K562 (cell line): ENCODE measurements around the gene TUBA1A. TPM values are rescaled to one million over a fixed set of nuclear protein-coding genes. Genes with fewer than 3 reads are reported as not detected.

Experiments
- CBFA2T2 ChIP-seq: fragments of 450-650 bp; conservative IDR thresholded peaks from 2 replicates; pipeline ENCODE4 v1.6.1; 2017; ENCODE audit warnings: mild to moderate bottlenecking
- E2F8 ChIP-seq: fragments of 450-650 bp; IDR thresholded peaks from 2 replicates; pipeline ENCODE4 v1.7.1; 2018; ENCODE audit warnings: mild to moderate bottlenecking, low read depth; ENCODE audit not compliant: partially characterized antibody
- GABPB1 ChIP-seq: sonication (generic); formaldehyde crosslinking; IDR thresholded peaks from 2 replicates; pipeline ENCODE4 v1.8.0; 2022; ENCODE audit warnings: mild to moderate bottlenecking, missing genetic modification reagents
- GATAD2B ChIP-seq: fragments of 450-650 bp; IDR thresholded peaks from 2 replicates; pipeline ENCODE4 v1.6.1; 2017; ENCODE audit warnings: mild to moderate bottlenecking, borderline replicate concordance
- HOXB6 ChIP-seq: fragments of 250-450 bp; sonication (Bioruptor Pico); IDR thresholded peaks from 2 replicates; pipeline ENCODE4 v1.5.1; 2022; ENCODE audit warnings: mild to moderate bottlenecking, borderline replicate concordance
- ILK ChIP-seq: fragments of 450-650 bp; IDR thresholded peaks from 2 replicates; pipeline ENCODE4 v1.6.1; 2016; ENCODE audit warnings: missing genetic modification characterization, low read depth, mild to moderate bottlenecking, missing compliant biosample characterization, moderate library complexity, borderline replicate concordance
- JUN ChIP-seq, 2 experiments: sonication (generic) in 1 of 2; formaldehyde crosslinking in 1 of 2; IDR thresholded peaks; 2 replicates each; pipeline versions ENCODE4 v1.6.1 to v1.8.0; 2012 to 2022; ENCODE audit warnings: borderline replicate concordance in 2 of 2, mild to moderate bottlenecking in 2 of 2, improper control_type of control experiment in 1 of 2, low read depth in 1 of 2, low read length in 1 of 2, missing genetic modification reagents in 1 of 2
- KLF13 ChIP-seq: fragments of 450-650 bp; IDR thresholded peaks from 2 replicates; pipeline ENCODE4 v1.6.1; 2016; ENCODE audit warnings: missing genetic modification characterization, low read depth, mild to moderate bottlenecking, missing compliant biosample characterization, moderate library complexity, borderline replicate concordance
- MTA3 ChIP-seq: fragments of 450-650 bp; formaldehyde crosslinking; IDR thresholded peaks from 2 replicates; pipeline ENCODE4 v1.6.1; 2017; ENCODE audit warnings: mild to moderate bottlenecking, borderline replicate concordance
- NFXL1 ChIP-seq: fragments of 450-650 bp; formaldehyde crosslinking; IDR thresholded peaks from 2 replicates; pipeline ENCODE4 v1.4.0; 2021; ENCODE audit warnings: mild to moderate bottlenecking
- NFYB ChIP-seq: IDR thresholded peaks from 2 replicates; pipeline ENCODE4 v1.6.1; 2011; ENCODE audit warnings: mild to moderate bottlenecking, moderate library complexity; ENCODE audit not compliant: insufficient read length; ENCODE audit errors: extremely low read depth
- NR1H2 ChIP-seq: sonication (generic); formaldehyde crosslinking; IDR thresholded peaks from 2 replicates; pipeline ENCODE4 v1.4.0; 2020; ENCODE audit warnings: mild to moderate bottlenecking, missing genetic modification reagents
- PYGO2 ChIP-seq: fragments of 450-650 bp; IDR thresholded peaks from 2 replicates; pipeline ENCODE4 v1.6.1; 2016; ENCODE audit warnings: mild to moderate bottlenecking, missing genetic modification characterization, moderate library complexity, missing compliant biosample characterization
- SIX5 ChIP-seq, 2 experiments: IDR thresholded peaks; 2 replicates each; pipeline ENCODE4 v1.6.1; 2011; ENCODE audit warnings: low read length in 2 of 2, borderline replicate concordance in 1 of 2, low read depth in 1 of 2, mild to moderate bottlenecking in 1 of 2, moderate library complexity in 1 of 2; ENCODE audit not compliant: insufficient read depth in 1 of 2
- SRF ChIP-seq, 2 experiments: fragments of 250-450, 450-650 bp in 1 of 2; sonication (Bioruptor Pico) in 1 of 2; sonication (generic) in 1 of 2; formaldehyde crosslinking; IDR thresholded peaks; 2 replicates each; pipeline versions ENCODE4 v1.5.0 to v1.5.1; 2020 to 2022; ENCODE audit warnings: mild to moderate bottlenecking in 1 of 2, missing genetic modification reagents in 1 of 2
- TAF1 ChIP-seq: IDR thresholded peaks from 2 replicates; pipeline ENCODE4 v1.6.1; 2011; ENCODE audit warnings: mild to moderate bottlenecking, low read length, moderate library complexity; ENCODE audit not compliant: insufficient read depth, control insufficient read depth, severe bottlenecking; ENCODE audit errors: extremely low read depth
- ZBTB5 ChIP-seq: fragments of 450-650 bp; IDR thresholded peaks from 2 replicates; pipeline ENCODE4 v1.6.1; 2017; ENCODE audit warnings: antibody characterized with exemption
- ZNF121 ChIP-seq: sonication (generic); formaldehyde crosslinking; conservative IDR thresholded peaks from 2 replicates; pipeline ENCODE4 v1.8.0; 2022; ENCODE audit warnings: missing genetic modification reagents
- ZNF143 ChIP-seq: sonication (generic); formaldehyde crosslinking; IDR thresholded peaks from 2 replicates; pipeline ENCODE4 v1.9.0; 2022; ENCODE audit warnings: mild to moderate bottlenecking, missing genetic modification reagents
- ZNF785 ChIP-seq: fragments of 250-450 bp; sonication (Bioruptor Pico); IDR thresholded peaks from 2 replicates; pipeline ENCODE4 v1.4.0; 2020; ENCODE audit warnings: mild to moderate bottlenecking
- ZZZ3 ChIP-seq: fragments of 450-650 bp; IDR thresholded peaks from 2 replicates; pipeline ENCODE4 v1.6.1; 2016; ENCODE audit warnings: antibody characterized with exemption, mild to moderate bottlenecking, moderate library complexity
- polyA plus RNA-seq, 8 experiments: library from polyadenylated mRNA; depleted of rRNA in 4 of 8; stranded (reverse) in 5 of 8; unstranded in 3 of 8; fragments of >200 nt; fragmentation: Nextera tagmentation in 2 of 8; fragmentation: Illumina TruSeq in 1 of 8; extraction: Ambion mirVana in 2 of 8; extraction: Trizol in 1 of 8; gene quantifications; 2 replicates each; pipeline versions ENCODE4 v1.2.1 to v1.2.3, GENCODE V29; 2011 to 2014; ENCODE audit warnings: inconsistent platforms in 1 of 8, missing spikeins in 1 of 8
- total RNA-seq, 7 experiments: library from RNA; depleted of rRNA in 6 of 7; stranded (reverse); fragments of >200 nt in 6 of 7; fragmentation: Illumina TruSeq in 2 of 7; extraction: Trizol in 2 of 7; gene quantifications; 2 replicates each; pipeline versions ENCODE4 v1.2.1 to v1.2.3, GENCODE V29; 2011 to 2021; ENCODE audit warnings: low replicate concordance in 1 of 7

TUBA1A gene
- total and polyA plus RNA-seq, 9 of the 15 experiments (the other 6 are each of a cell fraction or from before 2014, with no cell fraction given) = 7.4 to 45.1 (median 11.9) TPM

- peak; percentile 49 for TF ChIP-seq TAF1
- no peak for TF ChIP-seq KLF13 (tag)
- TF ChIP-seq ZNF143 (CRISPR knock-in tag) = no peak
- TF ChIP-seq HOXB6 (CRISPR knock-in tag) = no peak
- TF ChIP-seq ZNF121 (CRISPR knock-in tag) = no peak
- no peak for TF ChIP-seq ZZZ3
- TF ChIP-seq SRF (CRISPR knock-in tag; IDR thresholded peaks at IDR 0.05) = no peak; a peak in 1 of 4 replicates
- peak; percentile 99 for TF ChIP-seq CBFA2T2
- TF ChIP-seq NR1H2 (CRISPR knock-in tag) = no peak
- peak; percentile 81 for TF ChIP-seq GATAD2B
- no peak; the same call in 1 of the 2 replicates for TF ChIP-seq NFXL1 (CRISPR knock-in tag)
- TF ChIP-seq ZBTB5 = no peak
- no peak for TF ChIP-seq SIX5 (IDR thresholded peaks at IDR 0.05; ENCODE audit: borderline replicate concordance in 1 of 2, insufficient read depth in 1 of 2, low read depth in 1 of 2, low read length in 2 of 2)
- TF ChIP-seq ILK (tag) = no peak
- TF ChIP-seq NFYB = no peak
- TF ChIP-seq MTA3 = peak; percentile 65; the same call in 1 of the 2 replicates
- no peak for TF ChIP-seq ZNF785 (CRISPR knock-in tag)
- TF ChIP-seq JUN (IDR thresholded peaks at IDR 0.05; ENCODE audit: borderline replicate concordance, low read depth, low read length) = no peak
- TF ChIP-seq JUN (CRISPR knock-in tag; IDR thresholded peaks at IDR 0.05; ENCODE audit: borderline replicate concordance) = no peak
- TF ChIP-seq PYGO2 (tag) = no peak
- TF ChIP-seq E2F8 = no peak
- peak; percentile 44; the same call in 1 of the 2 replicates for TF ChIP-seq GABPB1
These were observed 44.3 kb upstream of the TUBA1A start (continued) for GRCh38 chr12:49232940-49233841.
